Stimulated activated CD4-positive, alpha-beta T cell treated with anti-CD3 and anti-CD28 coated beads, Interleukin-12 subunit alpha, Interleukin-12 subunit beta, amount 100 ng/mL, for 48 hours (primary cell): ENCODE measurements around the gene PLXNB2.

Source experiments
- DNase-seq, 3 donors: peaks; one replicate each; pipeline ENCODE4 v3.0.0-alpha.2; 2020; ENCODE audit warnings: low read depth in 2 of 3, low spot score in 1 of 3

PLXNB2 gene

GRCh38 chr22:50242406-50242949 is 65.0 kb downstream of the PLXNB2 start:
- no peak for DNase-seq

DNA sequence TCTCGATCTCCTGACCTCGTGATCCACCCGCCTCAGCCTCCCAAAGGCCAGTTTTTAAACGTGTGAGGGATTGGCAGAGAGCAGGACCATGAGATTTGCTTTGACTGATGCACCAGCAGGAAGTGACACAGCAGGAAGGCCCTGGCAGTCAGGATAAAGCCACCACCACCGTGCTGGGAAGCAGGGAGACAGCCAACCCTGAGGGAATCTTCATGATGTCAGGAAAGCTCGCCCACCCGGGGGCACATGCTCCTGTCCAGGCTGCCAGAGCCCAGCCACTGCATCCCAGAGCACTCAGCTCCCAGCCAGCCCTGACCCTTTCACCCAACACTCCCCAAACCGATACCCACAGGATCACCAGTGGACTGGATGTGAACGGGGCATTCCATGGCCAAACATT is 68.7 kb downstream of the PLXNB2 start:
- DNase-seq: no peak

- no peak for DNase-seq
Observed at GRCh38 chr22:50236731-50237409, 70.6 kb downstream of the PLXNB2 start.

DNA sequence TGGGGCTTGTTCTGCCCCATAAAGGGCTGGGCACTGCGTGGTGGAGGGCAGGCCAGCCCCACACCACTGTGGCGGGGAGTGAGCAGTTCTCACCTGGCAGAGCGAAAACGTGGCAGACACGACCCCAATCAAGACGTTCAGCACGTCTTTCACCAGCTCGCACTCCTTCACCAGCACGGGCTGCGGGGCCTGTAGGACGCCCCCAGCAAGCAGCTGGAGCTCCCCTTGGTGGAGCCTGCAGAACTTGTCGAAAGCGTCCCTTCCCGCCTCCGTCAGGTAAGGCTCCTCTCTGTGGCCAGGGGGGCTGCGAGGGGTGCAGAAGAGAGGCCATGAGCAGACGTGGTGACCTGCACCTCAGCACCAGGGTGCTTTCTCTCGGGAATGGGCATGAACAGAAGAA is 74.2 kb downstream of the PLXNB2 start:
- no peak for DNase-seq

GRCh38 chr22:50232481-50233151 is 74.8 kb downstream of the PLXNB2 start:
- DNase-seq: no peak

GRCh38 chr22:50229370-50229769 is 78.1 kb downstream of the PLXNB2 start:
- no peak for DNase-seq

GRCh38 chr22:50228366-50228765 is 79.1 kb downstream of the PLXNB2 start:
- no peak for DNase-seq

DNA sequence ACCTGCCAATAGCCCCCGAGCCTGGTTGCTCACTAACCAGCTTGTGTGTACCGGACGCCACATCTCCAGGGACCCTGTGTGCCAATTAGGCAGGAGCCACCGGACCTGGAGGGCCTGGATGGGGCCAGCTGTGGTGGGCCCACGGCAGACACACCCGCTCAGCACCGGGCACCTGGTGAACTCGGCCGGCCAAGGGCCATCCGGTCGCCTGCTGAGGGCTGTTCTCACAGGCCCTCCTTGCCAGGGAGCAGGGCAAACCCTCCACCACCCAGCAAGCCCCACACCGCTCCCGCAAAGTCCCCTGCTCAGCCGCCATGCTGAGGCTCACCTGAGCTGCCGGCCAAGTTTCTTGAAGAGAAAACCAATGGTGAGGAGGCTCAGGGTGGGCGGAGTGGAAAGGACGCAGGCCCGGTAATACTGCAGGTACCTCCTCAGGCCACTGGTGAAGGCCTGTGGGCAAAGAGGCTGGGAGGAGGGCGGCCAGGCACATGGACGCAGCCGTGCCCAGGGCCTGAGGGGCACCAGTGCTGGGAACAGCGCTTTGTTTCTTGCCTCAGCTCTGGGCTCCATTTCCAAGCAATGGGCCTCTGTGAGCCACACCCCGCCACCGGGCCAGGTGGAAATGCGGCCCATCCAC is 79.7 kb downstream of the PLXNB2 start:
- DNase-seq: no peak

DNA sequence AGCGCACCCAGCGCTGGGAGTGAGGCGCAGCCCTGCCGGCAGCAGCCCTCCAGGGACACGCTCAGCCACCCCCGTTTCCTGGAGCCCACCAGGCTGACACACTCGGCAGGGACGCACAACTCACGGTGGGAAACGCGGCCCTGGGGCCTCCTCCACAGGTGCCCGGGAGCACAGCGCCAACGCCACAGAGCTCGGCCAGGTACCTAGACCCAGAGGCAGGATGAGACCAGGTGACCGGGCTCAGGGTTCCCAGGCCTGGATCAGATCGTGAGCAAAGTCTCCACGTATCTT is 80.6 kb downstream of the PLXNB2 start:
- DNase-seq: no peak

GRCh38 chr22:50226063-50226874 is 81.2 kb downstream of the PLXNB2 start:
- DNase-seq: no peak

- no peak for DNase-seq
Observed at GRCh38 chr22:50225200-50225969, 82.1 kb downstream of the PLXNB2 start.
